ENCODE data around the gene SPSB2.

DNA sequence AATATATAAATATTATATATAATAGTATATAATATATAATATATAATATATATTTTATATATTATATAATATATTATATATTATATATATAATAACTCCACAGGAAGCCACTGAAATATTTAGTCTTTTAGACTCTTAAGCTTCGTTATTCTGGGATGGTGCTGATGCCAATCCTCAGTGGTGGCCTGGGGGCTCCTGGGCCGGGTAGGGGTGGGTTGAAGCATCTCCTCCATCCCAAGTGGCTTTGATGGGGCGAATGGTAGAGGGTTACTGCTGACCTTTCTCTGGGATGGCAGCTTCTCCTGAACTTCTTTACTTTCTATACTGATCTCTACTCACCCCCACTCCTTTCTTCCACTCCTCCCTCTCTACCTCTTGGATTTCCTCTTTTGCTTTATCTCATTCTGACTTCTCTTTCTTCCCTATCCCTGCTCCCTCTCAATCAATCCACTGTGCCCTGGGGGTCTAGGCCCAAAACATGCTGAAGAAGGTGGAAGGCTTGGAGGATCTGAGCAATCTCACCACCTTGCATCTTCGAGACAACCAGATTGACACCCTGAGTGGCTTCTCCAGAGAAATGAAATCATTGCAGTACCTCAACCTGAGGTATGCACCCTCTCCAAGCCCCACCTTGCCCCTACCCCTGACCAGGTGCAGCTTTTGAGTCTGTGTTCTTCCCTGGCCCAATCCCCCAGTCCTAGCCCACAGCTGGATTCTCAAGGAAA lies 36.5 kb upstream of the SPSB2 start:
- TF ChIP-seq, protein P1, sequence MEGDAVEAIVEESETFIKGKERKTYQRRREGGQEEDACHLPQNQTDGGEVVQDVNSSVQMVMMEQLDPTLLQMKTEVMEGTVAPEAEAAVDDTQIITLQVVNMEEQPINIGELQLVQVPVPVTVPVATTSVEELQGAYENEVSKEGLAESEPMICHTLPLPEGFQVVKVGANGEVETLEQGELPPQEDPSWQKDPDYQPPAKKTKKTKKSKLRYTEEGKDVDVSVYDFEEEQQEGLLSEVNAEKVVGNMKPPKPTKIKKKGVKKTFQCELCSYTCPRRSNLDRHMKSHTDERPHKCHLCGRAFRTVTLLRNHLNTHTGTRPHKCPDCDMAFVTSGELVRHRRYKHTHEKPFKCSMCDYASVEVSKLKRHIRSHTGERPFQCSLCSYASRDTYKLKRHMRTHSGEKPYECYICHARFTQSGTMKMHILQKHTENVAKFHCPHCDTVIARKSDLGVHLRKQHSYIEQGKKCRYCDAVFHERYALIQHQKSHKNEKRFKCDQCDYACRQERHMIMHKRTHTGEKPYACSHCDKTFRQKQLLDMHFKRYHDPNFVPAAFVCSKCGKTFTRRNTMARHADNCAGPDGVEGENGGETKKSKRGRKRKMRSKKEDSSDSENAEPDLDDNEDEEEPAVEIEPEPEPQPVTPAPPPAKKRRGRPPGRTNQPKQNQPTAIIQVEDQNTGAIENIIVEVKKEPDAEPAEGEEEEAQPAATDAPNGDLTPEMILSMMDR (IDR thresholded peaks at IDR 0.05 in 8 of 11, conservative IDR thresholded peaks at IDR 0.05 in 3 of 11) = no peak
- TF ChIP-seq POLR2A (IDR thresholded peaks at IDR 0.05) = no peak

All from spleen (tissue), 7 donors.